ENCODE results near the gene SBK1. TPM values are rescaled to one million over a fixed set of nuclear protein-coding genes. Genes with fewer than 3 reads are reported as not detected.
"Not testable (repeated sequence)": the region's sequence is repeated elsewhere in the genome, so short reads cannot be mapped to it uniquely, and the experiment has no call there.

SBK1 gene
- total and polyA plus RNA-seq, 2 donors, result 2.0 to 5.2 TPM

DNA sequence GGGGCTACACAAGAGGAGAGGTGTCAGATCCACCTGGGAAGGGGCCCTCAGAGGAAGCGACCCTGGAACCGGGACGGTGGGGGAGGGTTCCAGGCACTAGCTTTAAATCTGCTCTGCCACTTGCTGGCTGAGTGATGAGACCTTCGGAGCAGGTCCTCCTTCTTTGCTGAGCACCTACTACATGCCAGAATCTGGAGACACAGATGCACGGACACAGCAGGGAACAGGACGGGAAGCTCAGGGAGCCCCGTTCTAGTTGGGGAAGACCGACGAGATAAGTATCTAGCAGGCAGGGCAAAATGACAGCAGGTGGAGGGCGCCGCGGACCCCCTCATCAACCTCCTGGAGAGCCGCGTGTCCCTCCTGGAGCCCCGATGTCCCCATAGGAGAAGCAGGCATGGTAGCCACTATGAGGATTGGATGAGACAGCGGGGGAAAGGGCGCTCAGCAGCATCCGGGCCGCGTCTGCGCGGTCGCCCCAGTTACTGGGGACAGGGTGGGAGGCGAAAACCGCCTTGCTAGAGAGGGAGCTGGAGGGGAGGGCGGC is 27.2 kb downstream of the SBK1 start:
- WGBS, result 97% methylated on average over 26 of the region's 26 CpGs
- peaks cover 13 to 40% of the 10 kb centered on the region in 2 donors for H3K36me3 ChIP-seq (ENCODE audit: control insufficient read depth in 2 of 2, insufficient read depth in 2 of 2, low read length in 1 of 2)
- no peaks in the 10 kb centered on the region for H3K9me3 ChIP-seq (ENCODE audit: control insufficient read depth in 2 of 2, insufficient read depth in 1 of 2, low read length in 1 of 2)
- DNase-seq (ENCODE audit: low read depth in 6 of 9, low spot score in 9 of 9), result no peak
- no peak overlapping the region for H3K27ac ChIP-seq (ENCODE audit: low read depth in 1 of 2, low read length in 1 of 2)
- H3K4me1 ChIP-seq (ENCODE audit: control insufficient read depth in 2 of 2, insufficient read depth in 2 of 2, low read length in 2 of 2), result peaks cover 4 to 6% of the 10 kb centered on the region in 2 donors
- H3K27me3 ChIP-seq (ENCODE audit: control insufficient read depth in 2 of 2, insufficient read depth in 1 of 2, low read length in 1 of 2), result no peaks in the 10 kb centered on the region
- no peak overlapping the region for H3K4me3 ChIP-seq (ENCODE audit: low read length in 2 of 2)

DNA sequence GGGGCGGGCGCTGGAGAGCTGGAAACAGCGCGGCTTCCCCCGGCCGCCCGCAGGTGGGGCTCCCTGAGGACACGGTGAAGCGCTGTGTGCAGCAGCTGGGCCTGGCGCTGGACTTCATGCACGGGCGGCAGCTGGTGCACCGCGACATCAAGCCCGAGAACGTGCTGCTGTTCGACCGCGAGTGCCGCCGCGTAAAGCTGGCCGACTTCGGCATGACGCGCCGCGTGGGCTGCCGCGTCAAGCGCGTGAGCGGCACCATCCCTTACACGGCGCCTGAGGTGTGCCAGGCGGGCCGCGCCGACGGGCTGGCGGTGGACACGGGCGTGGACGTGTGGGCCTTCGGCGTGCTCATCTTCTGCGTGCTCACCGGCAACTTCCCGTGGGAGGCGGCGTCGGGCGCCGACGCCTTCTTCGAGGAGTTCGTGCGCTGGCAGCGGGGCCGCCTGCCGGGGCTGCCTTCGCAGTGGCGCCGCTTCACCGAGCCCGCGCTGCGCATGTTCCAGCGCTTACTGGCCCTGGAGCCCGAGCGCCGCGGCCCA is 27.8 kb downstream of the SBK1 start:
- Histone ChIP-seq H3K27me3 (ENCODE audit: control insufficient read depth in 2 of 2, insufficient read depth in 1 of 2, low read length in 1 of 2) (no peaks in the 10 kb centered on the region), H3K4me1 (ENCODE audit: control insufficient read depth in 2 of 2, insufficient read depth in 2 of 2, low read length in 2 of 2) (peaks cover 4 to 6% of the 10 kb centered on the region in 2 donors), H3K27ac (ENCODE audit: low read depth in 1 of 2, low read length in 1 of 2) (no peak overlapping the region), H3K36me3 (ENCODE audit: control insufficient read depth in 2 of 2, insufficient read depth in 2 of 2, low read length in 1 of 2) (peaks cover 13 to 40% of the 10 kb centered on the region in 2 donors), H3K9me3 (ENCODE audit: control insufficient read depth in 2 of 2, insufficient read depth in 1 of 2, low read length in 1 of 2) (no peaks in the 10 kb centered on the region), H3K4me3 (ENCODE audit: low read length in 2 of 2) (no peak overlapping the region)
- WGBS, result 97% methylated on average over 73 of the region's 73 CpGs
- no peak for DNase-seq (ENCODE audit: low read depth in 6 of 9, low spot score in 9 of 9)

DNA sequence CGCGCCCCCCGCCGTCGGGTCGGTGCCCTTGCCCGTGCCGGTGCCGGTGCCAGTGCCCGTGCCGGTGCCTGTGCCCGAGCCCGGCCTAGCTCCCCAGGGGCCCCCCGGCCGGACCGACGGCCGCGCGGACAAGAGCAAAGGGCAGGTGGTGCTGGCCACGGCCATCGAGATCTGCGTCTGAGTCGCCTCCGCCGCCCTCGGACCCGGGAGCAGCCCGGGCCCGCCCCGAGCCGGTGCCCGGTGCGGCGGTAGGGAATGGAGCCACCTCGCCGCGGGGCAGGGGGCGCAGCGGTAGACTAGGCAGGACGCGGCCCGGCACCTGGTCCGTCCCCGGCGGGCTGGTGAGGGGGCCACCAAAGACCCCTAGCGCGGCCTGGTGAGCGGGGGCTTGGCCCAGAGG is 28.4 kb downstream of the SBK1 start:
- Histone ChIP-seq H3K27me3 (ENCODE audit: control insufficient read depth in 2 of 2, insufficient read depth in 1 of 2, low read length in 1 of 2) (no peaks in the 10 kb centered on the region), H3K27ac (ENCODE audit: low read depth in 1 of 2, low read length in 1 of 2) (no peak overlapping the region), H3K36me3 (ENCODE audit: control insufficient read depth in 2 of 2, insufficient read depth in 2 of 2, low read length in 1 of 2) (peaks cover 13 to 40% of the 10 kb centered on the region in 2 donors), H3K4me1 (ENCODE audit: control insufficient read depth in 2 of 2, insufficient read depth in 2 of 2, low read length in 2 of 2) (peaks cover 4 to 6% of the 10 kb centered on the region in 2 donors), H3K4me3 (ENCODE audit: low read length in 2 of 2) (no peak overlapping the region), H3K9me3 (ENCODE audit: control insufficient read depth in 2 of 2, insufficient read depth in 1 of 2, low read length in 1 of 2) (no peaks in the 10 kb centered on the region)
- 98% methylated on average over 49 of the region's 49 CpGs for WGBS
- no peak for DNase-seq (ENCODE audit: low read depth in 6 of 9, low spot score in 9 of 9)

DNA sequence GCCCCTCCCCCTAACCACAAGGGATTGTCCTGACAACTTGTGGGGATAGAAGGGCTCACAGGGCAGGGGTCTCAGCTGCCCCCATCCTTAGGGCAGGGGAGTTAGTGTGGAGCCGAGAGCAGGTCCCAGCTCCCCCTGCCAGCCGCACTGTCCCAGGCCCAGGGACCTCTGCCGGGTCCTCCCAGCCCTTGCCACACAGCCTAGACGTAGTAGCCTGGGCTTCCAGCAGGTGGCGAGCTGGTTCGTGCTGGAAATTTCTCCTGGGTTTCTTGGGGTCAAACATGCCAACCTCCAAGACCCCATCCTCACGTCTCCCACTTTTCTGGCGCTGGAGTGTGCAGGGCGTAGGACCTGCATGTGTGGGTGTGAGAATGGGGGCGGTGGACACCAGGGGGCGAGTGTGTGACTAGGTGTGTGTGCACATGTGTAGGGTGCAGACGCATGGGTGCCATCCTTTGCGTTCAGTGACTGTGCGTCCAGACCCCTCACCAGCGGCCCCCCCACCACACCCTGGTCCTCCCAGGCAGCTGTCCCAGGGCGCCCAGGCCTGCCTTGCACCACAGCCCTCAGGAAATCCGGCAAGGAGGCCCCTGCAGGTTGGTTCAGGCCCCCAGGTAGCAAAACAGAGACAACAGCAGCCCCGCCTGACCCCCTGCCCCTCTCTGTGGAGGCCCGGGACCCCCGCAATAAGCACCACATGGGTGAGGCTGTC is 29.5 kb downstream of the SBK1 start:
- no peaks in the 10 kb centered on the region for H3K27me3 ChIP-seq (ENCODE audit: control insufficient read depth in 2 of 2, insufficient read depth in 1 of 2, low read length in 1 of 2)
- peak in 2 of 9 donors; percentile 36 to 42 for DNase-seq (ENCODE audit: low read depth in 6 of 9, low spot score in 9 of 9)
- 83% methylated on average over 20 of the region's 20 CpGs for WGBS
- H3K27ac ChIP-seq (ENCODE audit: low read depth in 1 of 2, low read length in 1 of 2), result no peak overlapping the region
- H3K36me3 ChIP-seq (ENCODE audit: control insufficient read depth in 2 of 2, insufficient read depth in 2 of 2, low read length in 1 of 2), result peaks cover 13 to 37% of the 10 kb centered on the region in 2 donors
- peaks cover 3 to 5% of the 10 kb centered on the region in 2 donors for H3K4me1 ChIP-seq (ENCODE audit: control insufficient read depth in 2 of 2, insufficient read depth in 2 of 2, low read length in 2 of 2)
- H3K9me3 ChIP-seq (ENCODE audit: control insufficient read depth in 2 of 2, insufficient read depth in 1 of 2, low read length in 1 of 2), result no peaks in the 10 kb centered on the region
- no peak overlapping the region for H3K4me3 ChIP-seq (ENCODE audit: low read length in 2 of 2)

DNA sequence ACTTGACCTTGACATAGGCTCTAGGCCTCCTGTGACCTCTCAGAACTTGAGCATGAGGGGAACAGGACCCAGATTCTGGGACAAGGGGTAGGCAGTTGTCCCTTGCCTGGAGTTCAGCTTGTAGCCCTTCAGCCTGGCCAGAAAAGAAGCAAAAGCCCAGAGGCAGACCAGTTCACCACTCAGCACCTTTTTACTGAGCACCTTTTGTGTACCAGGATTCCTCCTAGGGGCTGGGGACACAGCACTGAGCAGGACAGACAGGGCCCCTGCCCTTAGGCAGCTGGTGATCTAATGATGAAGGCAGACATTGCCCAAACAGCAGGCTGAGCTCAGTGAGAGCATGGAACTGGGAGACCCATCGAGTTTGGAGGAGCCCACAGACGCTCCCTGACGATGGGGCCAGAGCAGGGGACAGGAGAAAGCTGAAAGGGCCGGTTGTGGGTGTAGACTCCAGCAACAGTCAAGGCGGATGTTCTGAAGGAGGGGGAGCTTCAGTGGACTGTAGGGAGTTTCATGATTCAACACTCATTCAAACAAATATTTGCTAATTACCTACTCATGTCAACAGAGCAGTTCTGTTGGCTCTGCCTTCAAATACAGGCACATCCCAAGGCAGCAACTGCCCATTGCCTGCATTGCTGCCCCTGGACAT is 32.0 kb downstream of the SBK1 start:
- H3K27ac ChIP-seq (ENCODE audit: low read depth in 1 of 2, low read length in 1 of 2), result no peak overlapping the region
- H3K4me3 ChIP-seq (ENCODE audit: low read length in 2 of 2), result no peak overlapping the region
- H3K4me1 ChIP-seq (ENCODE audit: control insufficient read depth in 2 of 2, insufficient read depth in 2 of 2, low read length in 2 of 2), result no peaks in the 10 kb centered on the region
- 94% methylated on average over 5 of the region's 5 CpGs for WGBS
- H3K27me3 ChIP-seq (ENCODE audit: control insufficient read depth in 2 of 2, insufficient read depth in 1 of 2, low read length in 1 of 2), result no peaks in the 10 kb centered on the region
- no peak for DNase-seq (ENCODE audit: low read depth in 6 of 9, low spot score in 9 of 9)
- H3K9me3 ChIP-seq (ENCODE audit: control insufficient read depth in 2 of 2, insufficient read depth in 1 of 2, low read length in 1 of 2), result no peaks in the 10 kb centered on the region
- H3K36me3 ChIP-seq (ENCODE audit: control insufficient read depth in 2 of 2, insufficient read depth in 2 of 2, low read length in 1 of 2), result peaks cover 9 to 17% of the 10 kb centered on the region in 2 donors

DNA sequence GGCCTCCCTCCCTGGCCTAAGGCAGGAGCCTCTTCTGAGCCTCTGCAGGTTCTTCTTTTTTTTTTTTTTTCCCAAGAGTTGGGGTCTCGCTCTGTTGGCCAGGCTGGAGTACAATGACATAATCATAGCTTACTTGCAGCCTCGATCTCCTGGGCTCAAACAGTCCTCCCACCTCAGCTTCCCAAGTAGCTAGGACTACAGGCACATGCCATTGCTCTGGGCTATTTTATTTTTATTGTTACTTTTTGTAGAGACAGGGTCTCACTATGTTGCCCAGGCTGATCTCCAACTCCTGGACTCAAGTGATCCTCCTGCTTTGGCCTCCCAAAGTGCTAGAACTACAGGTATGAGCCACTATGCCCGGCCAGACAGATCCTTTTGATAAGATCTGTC is 32.6 kb downstream of the SBK1 start:
- Histone ChIP-seq H3K4me3 (ENCODE audit: low read length in 2 of 2) (no peak overlapping the region), H3K27me3 (ENCODE audit: control insufficient read depth in 2 of 2, insufficient read depth in 1 of 2, low read length in 1 of 2) (no peaks in the 10 kb centered on the region), H3K4me1 (ENCODE audit: control insufficient read depth in 2 of 2, insufficient read depth in 2 of 2, low read length in 2 of 2) (no peaks in the 10 kb centered on the region), H3K27ac (ENCODE audit: low read depth in 1 of 2, low read length in 1 of 2) (no peak overlapping the region), H3K36me3 (ENCODE audit: control insufficient read depth in 2 of 2, insufficient read depth in 2 of 2, low read length in 1 of 2) (peaks cover 3 to 12% of the 10 kb centered on the region in 2 donors), H3K9me3 (ENCODE audit: control insufficient read depth in 2 of 2, insufficient read depth in 1 of 2, low read length in 1 of 2) (no peaks in the 10 kb centered on the region)
- DNase-seq (ENCODE audit: low read depth in 6 of 9, low spot score in 9 of 9), result no peak
- 93% methylated on average over 3 of the region's 3 CpGs for WGBS

DNA sequence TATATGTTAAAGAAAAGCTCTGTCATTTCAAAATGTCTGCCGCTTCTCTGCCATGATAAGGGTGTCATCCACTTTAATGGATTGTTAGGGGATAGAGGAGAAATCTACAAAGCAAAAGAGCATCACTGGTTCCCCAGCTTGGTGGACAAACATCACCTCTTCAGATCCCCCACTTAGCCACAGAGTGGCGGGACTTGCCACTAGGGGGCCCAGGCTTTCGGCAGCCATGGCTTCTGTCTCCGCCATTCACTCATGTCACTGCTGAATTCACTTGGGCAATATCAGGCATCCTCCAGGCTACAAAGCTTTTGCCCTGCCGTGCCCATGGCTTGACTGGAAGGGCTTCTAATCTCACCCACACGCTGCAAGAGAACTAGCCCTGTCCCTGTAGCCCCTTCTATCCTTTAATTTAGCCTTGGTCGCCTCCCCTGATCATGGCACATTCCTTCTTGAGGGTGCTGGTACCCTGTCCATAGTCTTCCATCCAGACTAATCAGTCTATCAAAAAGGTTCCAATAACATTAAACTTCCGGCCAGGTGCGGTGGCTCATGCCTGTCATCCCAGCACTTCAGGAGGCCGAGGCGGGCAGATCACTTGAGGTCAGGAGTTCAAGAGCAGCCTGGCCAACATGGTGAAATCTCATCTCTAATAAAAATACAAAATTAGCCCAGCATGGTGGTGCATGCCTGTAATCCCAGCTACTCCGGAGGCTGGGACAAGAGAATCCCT is 34.7 kb downstream of the SBK1 start:
- 61% methylated on average over 12 of the region's 12 CpGs for WGBS

DNA sequence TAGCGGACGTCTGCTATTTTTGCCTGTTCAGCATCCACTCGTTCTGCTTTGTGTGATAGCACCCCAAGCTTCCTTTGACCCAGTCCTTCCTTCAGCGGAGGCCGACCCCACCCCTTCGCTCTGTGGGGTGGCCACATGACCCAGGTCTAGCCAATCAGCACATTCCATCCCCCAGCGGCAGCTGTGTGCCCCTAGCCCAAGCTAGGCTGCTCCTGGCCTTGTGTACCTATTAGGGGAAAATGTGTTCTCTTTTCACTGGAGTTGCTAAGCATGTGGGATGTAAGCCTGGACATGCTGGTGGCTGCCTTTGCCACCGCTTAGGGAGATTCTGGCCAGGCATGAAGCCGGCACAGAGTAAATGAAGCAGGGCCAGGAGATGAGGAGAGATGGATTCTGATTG is 37.9 kb downstream of the SBK1 start:
- not testable (repeated sequence) for H3K36me3 ChIP-seq (ENCODE audit: control insufficient read depth in 2 of 2, insufficient read depth in 2 of 2, low read length in 1 of 2); H3K27ac ChIP-seq (ENCODE audit: low read depth in 1 of 2, low read length in 1 of 2); H3K4me3 ChIP-seq (ENCODE audit: low read length in 2 of 2); H3K4me1 ChIP-seq (ENCODE audit: control insufficient read depth in 2 of 2, insufficient read depth in 2 of 2, low read length in 2 of 2); H3K27me3 ChIP-seq (ENCODE audit: control insufficient read depth in 2 of 2, insufficient read depth in 1 of 2, low read length in 1 of 2); H3K9me3 ChIP-seq (ENCODE audit: control insufficient read depth in 2 of 2, insufficient read depth in 1 of 2, low read length in 1 of 2)
- peak in 5 of 9 donors; percentile 43 to 81 (median 68) for DNase-seq (ENCODE audit: low read depth in 6 of 9, low spot score in 9 of 9)
- WGBS, result 60% methylated on average over 9 of the region's 9 CpGs

More for the DNA sequence above, 34.7 kb downstream of the SBK1 start:
- Histone ChIP-seq H3K27me3 (ENCODE audit: control insufficient read depth in 2 of 2, insufficient read depth in 1 of 2, low read length in 1 of 2) (no peaks in the 10 kb centered on the region), H3K9me3 (ENCODE audit: control insufficient read depth in 2 of 2, insufficient read depth in 1 of 2, low read length in 1 of 2) (no peaks in the 10 kb centered on the region), H3K27ac (ENCODE audit: low read depth in 1 of 2, low read length in 1 of 2) (no peak overlapping the region), H3K4me1 (ENCODE audit: control insufficient read depth in 2 of 2, insufficient read depth in 2 of 2, low read length in 2 of 2) (peaks cover 0 to 2% of the 10 kb centered on the region in 2 donors), H3K36me3 (ENCODE audit: control insufficient read depth in 2 of 2, insufficient read depth in 2 of 2, low read length in 1 of 2) (peaks cover 0 to 3% of the 10 kb centered on the region in 2 donors), H3K4me3 (ENCODE audit: low read length in 2 of 2) (no peak overlapping the region)
- peak in 3 of 9 donors; percentile 49 to 74 (median 60) for DNase-seq (ENCODE audit: low read depth in 6 of 9, low spot score in 9 of 9)
